Testis (tissue), 2 donors: Measurements from ENCODE around the gene ODAD3.

Experiments
- POLR2A ChIP-seq: fragments of 450-650 bp; IDR thresholded peaks from one replicate; pipeline ENCODE4 v1.6.1; 2017; ENCODE audit warnings: antibody characterized with exemption, mild to moderate bottlenecking, moderate library complexity
- TF ChIP-seq, protein P1 (sequence below), 3 experiments: fragments of 450-650 bp in 2 of 3; fragments of 200-600 bp in 1 of 3; sonication (generic) in 1 of 3; IDR thresholded peaks; one replicate each; pipeline ENCODE4 v1.5.1; 2016 to 2019; ENCODE audit warnings: antibody characterized with exemption in 3 of 3, mild to moderate bottlenecking in 2 of 3, moderate library complexity in 1 of 3

- no peak for TF ChIP-seq POLR2A
- TF ChIP-seq, protein P1, sequence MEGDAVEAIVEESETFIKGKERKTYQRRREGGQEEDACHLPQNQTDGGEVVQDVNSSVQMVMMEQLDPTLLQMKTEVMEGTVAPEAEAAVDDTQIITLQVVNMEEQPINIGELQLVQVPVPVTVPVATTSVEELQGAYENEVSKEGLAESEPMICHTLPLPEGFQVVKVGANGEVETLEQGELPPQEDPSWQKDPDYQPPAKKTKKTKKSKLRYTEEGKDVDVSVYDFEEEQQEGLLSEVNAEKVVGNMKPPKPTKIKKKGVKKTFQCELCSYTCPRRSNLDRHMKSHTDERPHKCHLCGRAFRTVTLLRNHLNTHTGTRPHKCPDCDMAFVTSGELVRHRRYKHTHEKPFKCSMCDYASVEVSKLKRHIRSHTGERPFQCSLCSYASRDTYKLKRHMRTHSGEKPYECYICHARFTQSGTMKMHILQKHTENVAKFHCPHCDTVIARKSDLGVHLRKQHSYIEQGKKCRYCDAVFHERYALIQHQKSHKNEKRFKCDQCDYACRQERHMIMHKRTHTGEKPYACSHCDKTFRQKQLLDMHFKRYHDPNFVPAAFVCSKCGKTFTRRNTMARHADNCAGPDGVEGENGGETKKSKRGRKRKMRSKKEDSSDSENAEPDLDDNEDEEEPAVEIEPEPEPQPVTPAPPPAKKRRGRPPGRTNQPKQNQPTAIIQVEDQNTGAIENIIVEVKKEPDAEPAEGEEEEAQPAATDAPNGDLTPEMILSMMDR (IDR thresholded peaks at IDR 0.05): no peak
Observed at GRCh38 chr19:11377756-11378155, 57.2 kb downstream of the ODAD3 start.
